Mammary epithelial cell (primary cell): Measurements from ENCODE around the gene NCOA7.

Source experiments
- EZH2 ChIP-seq: IDR thresholded peaks from 2 replicates; pipeline ENCODE4 v1.6.1; 2012; ENCODE audit warnings: low read length, inconsistent platforms, borderline replicate concordance
- TF ChIP-seq, protein P1 (sequence below), 2 donors: IDR thresholded peaks in 1 of 2; conservative IDR thresholded peaks in 1 of 2; 2 replicates each; pipeline ENCODE4 v1.5.1; 2011 to 2012; ENCODE audit warnings: inconsistent platforms in 2 of 2, low read length in 2 of 2, mild to moderate bottlenecking in 2 of 2, control low read depth in 1 of 2, low read depth in 1 of 2; ENCODE audit not compliant: insufficient read depth in 1 of 2; ENCODE audit errors: extremely low read depth in 1 of 2

DNA sequence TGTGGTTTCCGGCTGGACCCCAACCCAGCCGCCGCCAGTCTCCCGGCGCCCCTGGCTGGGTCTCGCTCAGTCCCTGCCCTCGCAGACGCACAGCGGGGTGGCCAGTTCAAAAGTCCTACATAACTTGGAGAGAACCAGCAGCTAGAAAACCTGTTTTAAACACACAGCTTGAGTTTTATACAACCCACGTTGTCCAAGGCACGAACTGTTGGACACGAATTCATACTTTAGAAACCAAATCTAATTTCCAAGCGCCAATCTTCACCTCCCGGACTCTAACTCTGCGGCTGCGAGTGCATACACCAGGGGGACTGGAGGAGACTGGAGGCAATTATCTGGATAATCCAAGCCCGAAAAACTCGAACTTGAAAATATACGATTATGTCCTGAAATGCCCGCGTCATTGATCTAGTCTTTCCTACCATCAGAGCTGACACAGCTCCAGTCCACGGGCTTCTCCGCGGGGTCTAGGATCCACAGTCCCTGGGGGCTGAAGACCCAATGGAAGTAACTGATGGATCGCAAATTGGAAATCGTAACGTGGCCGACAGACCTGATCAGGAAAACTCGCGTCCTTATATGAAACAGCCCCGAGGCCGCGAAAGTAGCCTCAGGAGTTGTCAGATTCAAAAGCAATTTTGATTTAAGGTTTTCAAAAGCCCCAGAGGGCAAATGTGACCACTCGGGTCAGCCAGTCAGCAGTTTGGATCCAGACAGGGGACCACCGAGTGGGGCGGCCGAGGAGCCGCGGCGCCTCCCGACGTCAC lies 42.2 kb upstream of the NCOA7 start:
- TF ChIP-seq, protein P1, sequence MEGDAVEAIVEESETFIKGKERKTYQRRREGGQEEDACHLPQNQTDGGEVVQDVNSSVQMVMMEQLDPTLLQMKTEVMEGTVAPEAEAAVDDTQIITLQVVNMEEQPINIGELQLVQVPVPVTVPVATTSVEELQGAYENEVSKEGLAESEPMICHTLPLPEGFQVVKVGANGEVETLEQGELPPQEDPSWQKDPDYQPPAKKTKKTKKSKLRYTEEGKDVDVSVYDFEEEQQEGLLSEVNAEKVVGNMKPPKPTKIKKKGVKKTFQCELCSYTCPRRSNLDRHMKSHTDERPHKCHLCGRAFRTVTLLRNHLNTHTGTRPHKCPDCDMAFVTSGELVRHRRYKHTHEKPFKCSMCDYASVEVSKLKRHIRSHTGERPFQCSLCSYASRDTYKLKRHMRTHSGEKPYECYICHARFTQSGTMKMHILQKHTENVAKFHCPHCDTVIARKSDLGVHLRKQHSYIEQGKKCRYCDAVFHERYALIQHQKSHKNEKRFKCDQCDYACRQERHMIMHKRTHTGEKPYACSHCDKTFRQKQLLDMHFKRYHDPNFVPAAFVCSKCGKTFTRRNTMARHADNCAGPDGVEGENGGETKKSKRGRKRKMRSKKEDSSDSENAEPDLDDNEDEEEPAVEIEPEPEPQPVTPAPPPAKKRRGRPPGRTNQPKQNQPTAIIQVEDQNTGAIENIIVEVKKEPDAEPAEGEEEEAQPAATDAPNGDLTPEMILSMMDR (conservative IDR thresholded peaks at IDR 0.05 in 1 of 2, IDR thresholded peaks at IDR 0.05 in 1 of 2; ENCODE audit: extremely low read depth in 1 of 2, insufficient read depth in 1 of 2, low read depth in 1 of 2, low read length in 2 of 2): no peak
- TF ChIP-seq EZH2: peak; percentile 90
